Stimulated activated CD8-positive, alpha-beta memory T cell treated with anti-CD3 and anti-CD28 coated beads, Interleukin-4, amount 100 ng/mL, for 1 hour (primary cell): ENCODE measurements around the gene CATSPER2.
"Not testable (repeated sequence)": the region's sequence is repeated elsewhere in the genome, so short reads cannot be mapped to it uniquely, and the experiment has no call there.

Experiments used
- DNase-seq, 2 donors: peaks; one replicate each; pipeline ENCODE4 v3.0.0-alpha.2; 2020; ENCODE audit warnings: low read depth in 2 of 2, low spot score in 1 of 2

CATSPER2 gene

DNA sequence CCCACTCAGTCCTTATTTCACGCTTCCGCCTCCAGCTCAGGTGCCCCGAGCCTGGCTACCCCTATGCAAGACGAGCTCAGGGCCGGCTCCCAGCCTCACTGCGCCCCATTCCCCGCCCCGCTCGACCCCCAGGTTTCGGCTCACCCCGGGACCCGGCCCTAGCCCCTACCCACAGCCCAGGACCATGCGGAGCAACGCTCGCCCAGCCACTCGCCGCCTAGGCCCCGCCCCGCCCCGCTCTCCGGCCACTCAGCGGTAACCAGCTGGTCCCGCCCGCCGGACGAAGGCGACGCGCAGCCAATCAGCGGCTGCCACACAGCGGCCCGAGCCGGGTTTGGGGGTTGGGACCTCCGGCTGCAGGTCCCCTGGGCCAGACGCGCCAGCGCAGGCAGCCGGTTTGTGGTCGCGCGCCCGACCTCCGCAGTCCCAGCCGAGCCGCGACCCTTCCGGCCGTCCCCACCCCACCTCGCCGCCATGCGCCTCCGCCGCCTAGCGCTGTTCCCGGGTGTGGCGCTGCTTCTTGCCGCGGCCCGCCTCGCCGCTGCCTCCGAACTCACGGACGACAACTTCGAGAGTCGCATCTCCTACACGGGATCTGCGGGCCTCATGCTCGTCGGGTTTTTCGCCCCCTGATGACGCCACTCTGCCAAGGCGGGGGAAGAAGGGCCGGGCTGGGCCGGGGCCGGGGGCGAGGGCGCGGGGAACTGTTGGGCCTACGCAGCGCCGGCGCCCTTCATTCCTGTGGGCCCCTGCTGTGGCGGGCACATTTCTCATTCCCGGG is at the start of gene CATSPER2:
Gene CATSPER2, minus strand, starts transcription at position 196 of the 781 bp plus-strand sequence. CDS start 783 bp downstream, outside the sequence.
- DNase-seq = no peak

DNA sequence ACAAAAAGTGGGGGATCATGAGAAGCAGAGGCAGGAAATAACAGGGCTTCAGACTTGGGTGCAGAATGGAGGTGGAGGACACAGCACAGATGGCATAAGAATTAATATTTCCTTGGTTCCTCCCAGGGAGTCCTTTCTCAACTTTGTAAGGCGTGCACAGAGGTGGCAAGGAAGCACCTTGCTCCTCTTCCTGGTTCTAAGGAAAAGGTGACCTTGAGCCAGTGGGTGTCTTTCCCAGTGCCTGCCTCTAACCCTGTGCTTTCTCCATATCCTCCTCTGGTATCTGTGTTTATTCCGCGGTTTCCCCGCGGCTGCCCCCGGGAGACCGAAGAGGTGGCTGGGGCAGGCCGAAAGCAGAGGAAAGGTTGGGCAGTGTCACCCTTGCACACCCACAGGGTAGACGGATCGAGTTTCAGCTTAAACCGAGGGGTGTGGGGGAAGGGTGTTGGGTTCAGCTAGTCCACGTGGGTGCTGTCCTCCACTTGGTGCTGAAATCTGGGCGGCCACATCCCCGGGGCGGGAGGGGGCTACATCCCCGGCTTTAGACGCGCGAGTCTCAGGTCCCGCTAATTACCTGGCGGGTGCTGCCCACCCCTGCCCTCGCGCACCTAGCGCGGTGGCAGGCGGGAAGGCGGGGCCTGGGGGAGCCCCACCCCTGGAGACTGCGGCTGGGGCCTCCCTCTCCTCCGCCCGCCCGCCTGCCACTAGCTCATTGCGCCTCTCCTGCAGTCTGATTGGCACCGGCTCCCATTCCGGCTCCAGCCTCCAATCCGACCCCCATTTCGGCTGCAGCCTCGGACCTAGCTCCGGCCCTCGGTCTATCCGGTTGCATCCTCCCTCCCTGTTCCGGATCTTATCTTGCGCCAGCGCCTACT is 44.7 kb upstream of the CATSPER2 start, which contains the start of gene CKMT1A:
Gene CKMT1A, plus strand, starts transcription at position 712 of the 875 bp plus-strand sequence. CDS start 192 bp downstream, outside the sequence.
- DNase-seq = not testable (repeated sequence)

DNA sequence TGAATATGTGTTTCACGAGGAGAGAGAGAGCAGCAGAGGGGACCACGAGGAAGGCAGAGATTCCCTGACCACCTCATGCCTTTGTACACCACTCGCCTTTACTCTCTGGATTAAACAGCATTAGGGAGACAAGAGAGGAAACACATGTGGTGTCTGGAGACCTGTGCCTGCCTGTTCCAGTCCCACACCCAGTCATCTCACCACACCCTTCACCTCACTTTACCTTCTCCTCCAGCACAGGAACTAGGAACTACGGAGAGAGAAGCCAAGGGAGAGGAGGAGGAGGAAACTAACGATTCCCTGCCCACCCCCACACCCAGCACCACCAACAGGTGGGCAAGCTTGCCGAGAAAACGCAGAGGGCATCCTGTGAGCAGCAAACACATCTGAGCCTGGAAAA is 44.0 kb upstream of the CATSPER2 start:
- DNase-seq = not testable (repeated sequence)

DNA sequence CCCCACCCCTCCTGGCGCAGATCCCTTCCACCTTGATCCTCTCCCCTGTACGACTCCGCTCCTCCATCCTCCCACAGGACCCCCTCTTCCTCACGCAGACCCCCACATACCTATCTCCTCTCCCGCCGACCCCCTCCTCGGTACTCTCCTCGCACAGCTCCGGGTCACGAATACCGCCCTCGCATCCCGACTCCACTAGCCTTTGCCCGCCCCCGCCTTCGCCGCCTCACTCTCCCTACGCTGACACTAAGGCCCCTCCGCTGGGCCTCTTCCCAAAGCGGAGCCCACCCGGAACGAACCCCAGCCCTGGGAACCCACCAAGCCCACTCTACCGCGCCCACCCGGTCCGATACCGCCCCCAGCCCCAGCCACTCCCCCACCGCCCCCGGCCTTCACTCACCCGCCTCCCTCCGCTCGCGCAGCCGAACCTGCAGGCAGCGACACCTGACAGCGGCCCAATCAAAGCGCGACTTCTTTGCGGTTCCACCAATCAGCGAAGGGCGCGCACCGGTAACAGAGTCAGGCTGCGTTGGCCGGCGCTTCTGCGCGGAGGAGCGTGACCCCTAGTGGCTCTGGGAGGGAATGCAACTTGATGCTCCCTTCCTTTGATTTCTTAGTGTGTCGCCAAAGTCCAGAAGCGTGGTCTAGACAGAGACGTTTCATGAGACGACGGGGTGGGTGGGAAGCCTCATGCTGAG is 41.1 kb upstream of the CATSPER2 start:
- DNase-seq = not testable (repeated sequence)

DNA sequence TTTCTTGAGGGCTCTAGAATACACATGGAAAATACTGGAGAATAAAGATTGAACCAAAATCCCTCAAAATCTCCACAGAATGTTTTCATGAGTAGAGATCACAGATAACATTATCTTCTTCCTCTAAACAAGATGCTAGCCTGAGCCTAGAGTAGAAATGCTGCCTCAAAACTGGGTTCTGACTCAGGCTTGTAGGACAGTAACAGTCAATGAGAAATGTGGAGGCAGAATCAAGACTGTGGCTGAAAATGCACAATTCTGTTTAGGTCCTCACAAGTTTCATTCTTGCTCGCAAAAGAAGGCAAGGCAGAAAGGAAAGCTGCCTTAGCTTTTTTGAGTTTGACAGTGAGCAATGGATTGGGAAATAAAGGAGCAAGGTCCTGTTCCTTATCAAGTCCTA is 25.5 kb upstream of the CATSPER2 start:
- DNase-seq = not testable (repeated sequence)

DNA sequence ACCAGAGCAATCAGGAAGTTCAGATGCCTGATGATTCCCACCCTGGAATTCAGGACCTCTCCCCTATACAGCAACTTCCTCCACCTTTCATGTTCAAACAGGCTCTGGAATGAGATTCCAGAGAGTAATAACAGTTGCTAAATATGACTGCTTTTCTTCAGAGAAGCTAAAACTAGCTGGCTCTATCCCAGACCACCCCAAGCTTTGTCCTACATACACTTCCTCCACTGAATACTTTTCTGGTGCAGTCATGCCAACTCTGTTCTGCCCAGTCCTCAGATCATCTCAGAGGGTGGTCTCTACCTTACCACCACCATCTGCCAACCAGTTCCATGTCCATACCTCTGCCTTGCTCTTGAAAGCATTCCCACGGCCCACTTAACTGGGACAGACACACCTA is 17.5 kb upstream of the CATSPER2 start:
- DNase-seq = not testable (repeated sequence)

DNA sequence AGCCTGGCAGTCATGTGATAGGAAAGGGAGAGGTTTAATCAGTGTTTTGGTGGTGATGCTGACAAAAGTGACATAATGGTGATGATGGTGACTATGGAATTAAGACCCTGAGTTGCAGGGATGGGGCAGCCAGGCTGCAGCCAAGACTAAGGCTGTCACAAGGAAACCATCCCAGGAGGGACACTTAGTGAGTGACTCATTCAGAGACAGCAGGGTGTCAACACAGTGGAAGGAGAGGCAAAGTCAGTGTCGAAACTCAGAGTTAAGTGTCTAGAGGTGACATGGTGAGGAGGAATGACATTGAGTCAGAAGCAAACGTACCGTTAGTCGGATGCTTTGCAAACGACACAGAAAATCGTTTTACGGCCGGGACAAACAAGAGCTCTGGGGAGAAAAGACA is 14.7 kb upstream of the CATSPER2 start:
- DNase-seq = not testable (repeated sequence)

DNA sequence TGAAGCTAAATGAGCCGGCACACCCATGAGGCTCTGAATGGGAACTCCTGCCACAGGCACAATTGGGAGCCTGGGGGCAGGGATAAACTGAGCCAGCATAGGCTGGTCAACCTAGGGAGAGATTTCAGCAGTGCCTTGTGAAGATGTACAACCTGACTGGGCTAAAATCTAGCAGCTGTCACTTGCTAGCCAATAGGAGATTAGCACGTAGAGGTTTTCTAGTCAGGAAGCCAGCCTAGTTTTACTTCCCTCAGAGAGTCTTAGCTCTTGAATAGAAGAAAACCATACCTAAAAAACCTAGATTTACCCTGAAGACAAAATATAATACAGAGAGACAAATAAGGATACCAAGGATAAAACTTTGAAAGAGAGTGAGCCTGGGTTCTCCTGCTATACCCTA is 13.6 kb upstream of the CATSPER2 start:
- DNase-seq = not testable (repeated sequence)

DNA sequence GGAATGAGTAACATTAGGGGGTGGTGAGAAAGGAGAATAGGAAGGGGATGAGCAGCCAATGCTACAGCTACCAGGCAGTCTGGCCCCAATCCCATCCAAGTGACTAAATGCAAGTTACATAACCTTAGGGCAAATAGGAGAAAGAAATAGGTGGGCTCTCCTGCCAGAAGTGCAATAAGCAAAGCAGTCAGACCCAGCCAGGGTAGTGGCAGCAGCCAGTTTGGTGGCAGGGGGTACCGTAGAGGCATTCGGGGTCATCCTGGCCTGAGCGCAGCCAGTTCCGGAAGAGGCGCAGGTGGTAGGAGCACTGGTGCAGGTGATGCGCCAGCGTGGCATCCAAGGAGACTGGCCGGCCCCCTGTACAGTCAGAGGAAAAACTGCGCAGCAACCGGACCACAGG is 11.1 kb upstream of the CATSPER2 start:
- DNase-seq = not testable (repeated sequence)

DNA sequence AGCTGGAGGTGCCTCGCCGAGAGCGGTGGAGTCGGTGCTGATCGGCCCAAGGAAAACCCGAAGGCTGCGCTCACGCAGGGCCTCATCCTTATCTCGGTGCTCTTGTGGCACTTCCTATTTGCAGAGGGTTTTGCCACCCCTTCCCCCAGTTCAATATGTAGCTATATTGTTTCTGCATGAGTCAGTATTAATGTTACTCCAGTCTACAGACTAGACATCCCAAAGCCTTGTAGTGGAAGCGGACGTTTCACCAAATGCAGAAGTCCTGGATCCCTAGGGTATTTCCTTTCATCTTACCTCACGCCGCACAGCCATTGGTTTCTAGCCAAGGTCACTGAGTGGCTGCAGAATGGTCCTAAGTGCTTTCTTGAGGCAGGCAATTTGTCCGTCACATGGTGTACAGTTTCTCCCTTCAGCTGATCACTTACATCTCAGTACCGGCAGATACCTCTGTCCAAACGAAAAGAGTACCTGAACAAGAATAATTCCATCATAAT is 834 bp upstream of the CATSPER2 start:
- DNase-seq = not testable (repeated sequence)

DNA sequence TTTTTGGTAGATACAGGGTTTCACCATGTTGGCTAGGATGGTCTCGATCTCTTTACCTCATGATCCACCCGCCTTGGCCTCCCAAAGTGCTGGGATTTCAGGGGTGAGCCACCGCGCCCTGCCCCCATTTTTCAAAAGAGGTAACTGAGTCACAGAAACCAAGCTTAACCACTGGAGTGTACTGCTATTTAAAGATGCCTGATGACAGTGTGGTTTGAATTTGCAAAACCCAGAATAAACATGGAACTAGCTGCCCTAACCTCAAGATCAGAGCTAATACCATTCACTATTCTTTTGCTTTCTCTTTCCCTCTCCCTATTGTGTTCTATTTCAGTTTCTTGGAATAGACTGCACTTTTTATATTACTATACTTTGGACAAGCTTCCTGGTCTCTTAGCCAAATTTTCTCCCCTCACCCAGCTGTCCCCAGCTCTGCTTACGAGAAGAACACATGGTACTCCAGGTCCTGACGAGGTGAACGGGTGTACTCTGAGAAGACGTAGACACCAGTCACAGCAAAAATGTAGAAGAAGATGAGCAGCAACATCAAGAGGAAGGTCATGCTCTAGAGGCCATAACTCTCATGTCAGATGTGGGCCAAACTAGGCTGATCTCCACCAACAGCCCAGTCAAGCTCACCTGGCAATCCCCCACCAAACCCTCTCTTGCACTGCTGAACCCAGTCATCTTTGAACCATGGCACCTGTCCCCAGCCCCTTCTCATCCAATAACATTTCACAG is 10.0 kb downstream of the CATSPER2 start:
- DNase-seq = not testable (repeated sequence)

DNA sequence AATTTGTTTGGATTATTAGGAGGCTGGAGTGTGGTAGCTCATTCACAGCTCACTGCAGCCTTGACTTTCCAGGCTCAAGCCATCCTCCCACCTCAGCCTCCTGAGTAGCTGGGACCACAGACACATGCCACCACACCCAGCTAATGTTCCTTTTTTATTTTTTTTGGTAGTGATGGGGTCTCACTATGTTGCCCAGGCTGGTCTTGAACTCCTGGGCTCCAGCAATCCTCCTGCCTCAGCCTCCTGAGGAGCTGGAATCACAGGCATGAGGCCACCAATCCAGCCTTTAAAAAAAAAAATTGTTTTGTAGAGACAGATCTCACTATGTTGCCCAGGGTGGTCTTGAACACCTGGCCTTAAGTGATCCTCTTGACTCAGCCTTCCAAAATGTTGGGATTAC is 21.7 kb downstream of the CATSPER2 start:
- DNase-seq = not testable (repeated sequence)

DNA sequence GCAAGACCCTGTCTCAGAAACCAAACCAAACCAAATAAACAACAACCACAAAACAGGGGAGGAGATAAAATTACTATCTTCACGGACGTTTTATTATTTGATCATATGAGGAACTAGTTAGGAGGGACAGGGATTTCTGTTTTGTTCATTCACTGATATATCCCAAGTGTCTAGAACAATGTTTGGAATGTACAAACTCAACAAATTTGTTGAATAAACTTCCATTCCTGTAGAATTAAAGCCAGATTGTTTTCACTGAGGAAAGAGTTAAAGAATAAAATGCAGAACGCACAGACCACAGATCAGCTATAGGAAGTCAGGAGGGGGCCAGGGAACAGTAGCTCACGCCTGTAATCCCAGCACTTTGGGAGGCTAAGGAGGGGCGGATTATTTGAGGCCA is 23.5 kb downstream of the CATSPER2 start:
- no peak for DNase-seq

DNA sequence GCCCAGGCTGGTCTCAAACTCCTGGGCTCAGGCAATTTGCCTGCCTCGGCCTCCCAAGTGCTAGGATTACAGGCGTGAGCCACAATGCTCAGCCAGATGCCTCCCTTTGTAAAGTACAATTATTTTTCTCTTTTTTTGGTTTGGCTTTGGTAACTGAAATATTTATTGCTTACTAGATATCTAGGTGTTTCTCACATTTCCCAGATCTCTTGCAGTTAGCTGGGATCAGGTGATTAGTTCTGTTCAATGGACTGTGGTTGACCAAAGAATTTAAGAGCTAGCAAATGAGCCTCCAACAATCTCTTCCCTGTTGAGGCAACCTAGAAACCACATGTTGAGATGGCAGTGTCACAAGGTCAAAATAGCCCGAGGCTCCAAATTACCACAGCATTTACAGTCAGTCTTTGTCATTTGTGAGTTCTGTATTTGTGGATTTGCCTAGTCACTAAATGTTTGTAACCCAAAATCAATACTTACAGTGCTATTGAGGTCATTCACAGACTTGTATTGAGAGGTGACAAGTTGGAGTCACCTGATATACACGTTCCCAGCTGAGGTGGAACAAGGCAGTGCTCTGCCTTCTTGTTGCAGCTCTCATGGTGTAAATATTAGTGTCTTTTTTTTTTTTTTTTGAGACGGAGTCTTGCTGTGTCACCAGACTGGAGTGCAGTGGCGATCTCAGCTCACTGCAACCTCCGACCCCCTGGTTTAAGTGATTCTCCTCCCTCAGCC is 26.4 kb downstream of the CATSPER2 start:
- DNase-seq = not testable (repeated sequence)

DNA sequence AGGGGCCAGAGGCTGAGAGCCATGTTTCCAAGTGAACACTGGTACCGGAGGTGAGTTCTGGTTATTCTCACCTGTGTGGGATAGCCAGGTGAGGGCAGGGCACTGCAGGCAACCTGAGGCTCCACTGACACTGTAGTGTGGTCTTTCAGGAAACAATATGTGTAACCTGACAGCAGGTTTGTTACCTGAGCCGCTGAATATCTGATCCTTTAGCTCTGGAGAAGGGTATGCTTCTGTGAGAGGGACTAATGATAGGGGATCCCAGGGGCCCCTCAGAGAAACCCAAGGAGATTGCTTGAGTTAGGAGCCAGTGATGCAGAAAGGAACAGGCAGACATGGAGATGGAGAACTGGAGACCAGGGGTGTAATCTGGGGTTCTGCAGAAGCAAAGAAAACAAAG is 29.9 kb downstream of the CATSPER2 start, which contains the start of gene STRC:
Gene STRC, minus strand, starts transcription at position 101 of the 400 bp plus-strand sequence. Its CDS starts 78 bp downstream, at position 23.
- DNase-seq = not testable (repeated sequence)

DNA sequence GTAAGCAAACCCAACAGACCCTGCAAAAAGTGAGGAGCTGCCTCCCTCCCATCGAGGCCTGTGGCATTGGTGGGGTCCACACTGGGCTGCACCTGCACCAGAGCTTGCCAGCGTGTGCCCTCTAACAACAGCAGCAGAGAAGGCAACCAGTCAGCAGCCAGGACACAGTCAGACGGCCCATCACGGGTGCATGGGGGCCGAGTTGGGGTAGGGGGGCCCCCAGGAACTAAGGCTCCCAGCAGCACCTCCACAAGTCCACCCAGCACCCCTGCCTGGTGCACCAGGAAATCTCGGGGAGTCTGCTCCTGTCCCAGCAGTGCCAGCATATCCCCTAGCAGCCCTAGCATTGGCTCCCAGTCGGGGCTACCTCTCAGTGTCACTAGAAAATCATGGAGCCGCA is 30.9 kb downstream of the CATSPER2 start:
- DNase-seq = not testable (repeated sequence)

DNA sequence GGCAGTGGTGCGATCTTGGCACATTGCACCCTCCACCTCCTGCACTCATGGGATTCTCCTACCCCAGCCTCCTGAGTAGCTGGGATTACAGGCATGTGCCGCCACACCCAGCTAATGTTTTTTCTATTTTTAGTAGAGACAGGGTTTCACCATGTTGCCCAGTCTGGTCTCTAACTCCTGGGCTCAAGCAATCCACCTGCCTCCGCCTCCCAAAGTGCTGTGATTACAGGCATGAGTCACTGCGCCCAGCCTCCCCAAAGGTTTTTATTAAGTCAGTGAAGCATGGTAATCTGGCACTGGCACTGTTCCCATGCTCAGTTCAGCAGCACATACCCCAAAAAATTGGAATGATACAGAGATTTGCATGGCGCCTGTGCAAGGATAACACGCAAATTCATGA is 46.4 kb downstream of the CATSPER2 start:
- DNase-seq = not testable (repeated sequence)

DNA sequence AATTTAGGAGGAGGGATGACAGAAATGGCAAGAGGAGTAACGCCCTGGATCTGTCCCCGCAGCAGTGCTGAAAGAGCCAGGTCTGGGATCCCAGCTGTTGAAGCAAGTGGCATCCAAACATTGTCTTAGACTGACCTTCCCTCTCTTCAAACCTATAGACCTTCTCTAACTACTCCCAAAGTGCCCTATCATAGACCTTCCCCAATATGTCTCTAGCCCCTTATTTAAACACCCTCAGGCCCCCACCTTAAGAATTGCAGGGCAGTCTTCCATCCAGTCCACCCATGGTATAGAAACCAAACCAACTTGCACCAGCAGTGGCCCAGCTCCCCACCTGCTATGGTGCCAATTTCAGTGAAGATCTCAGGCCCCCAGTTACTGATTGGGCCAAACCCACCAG is 48.4 kb downstream of the CATSPER2 start:
- DNase-seq = not testable (repeated sequence)

DNA sequence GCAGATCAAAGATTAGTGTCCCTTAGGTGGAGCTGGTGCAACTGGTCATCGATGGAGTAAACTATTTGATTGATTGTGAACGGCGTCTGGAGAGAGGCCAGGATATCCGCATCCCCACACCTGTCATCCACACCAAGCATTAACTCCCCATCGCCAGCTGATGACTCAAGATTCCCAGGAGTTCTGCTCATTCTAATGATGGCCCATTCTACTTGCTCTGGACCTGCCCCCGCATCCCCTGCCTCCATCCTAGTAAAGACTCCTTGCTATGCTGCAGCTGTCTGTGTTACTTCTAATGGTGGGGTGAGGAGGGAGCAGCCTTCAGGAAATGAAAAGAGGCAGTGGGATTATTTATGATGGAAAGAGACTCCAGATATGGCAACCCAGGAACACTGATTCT is 49.5 kb downstream of the CATSPER2 start:
- DNase-seq = not testable (repeated sequence)
